WTC11 (cell line): ENCODE results near the gene PDE11A. TPM values are rescaled to one million over a fixed set of nuclear protein-coding genes. Genes with fewer than 3 reads are reported as not detected.

ENCODE experiments used
- ATAC-seq: fragments of 200-7000 bp; cut with Tn5 transposase; 2 replicates; pipeline ENCODE4 v1.10.0; 2021; ENCODE audit warnings: mild to moderate bottlenecking, moderate library complexity
- CTCF ChIA-PET: fragments of 300-600 bp; sonication (Branson Sonifier 250); formaldehyde crosslinking; loops from one replicate; lab custom pipeline; 2021; ENCODE audit warnings: antibody characterized with exemption; lab: Charles Lee
- POLR2A ChIA-PET: fragments of 350-600 bp; sonication (Branson Sonifier 250); formaldehyde crosslinking; loops from one replicate; lab custom pipeline; 2021; ENCODE audit warnings: antibody characterized with exemption; lab: Charles Lee
- DNase-seq: peaks from one replicate; pipeline ENCODE4 v3.0.0; 2021; ENCODE audit warnings: low spot score
- H3K27ac Mint-ChIP-seq: 2 replicates; pipeline ENCODE4 v1.8.0; 2021; ENCODE audit warnings: mixed read lengths
- H3K27me3 Mint-ChIP-seq: 2 replicates; pipeline ENCODE4 v1.8.0; 2021; ENCODE audit warnings: low read depth, mild to moderate bottlenecking, moderate library complexity, mixed read lengths
- H3K36me3 Mint-ChIP-seq: 2 replicates; pipeline ENCODE4 v1.8.0; 2021; ENCODE audit warnings: mixed read lengths
- H3K4me1 Mint-ChIP-seq: 2 replicates; pipeline ENCODE4 v1.8.0; 2022; ENCODE audit warnings: mixed read lengths
- H3K4me3 Mint-ChIP-seq: 2 replicates; pipeline ENCODE4 v1.8.0; 2021; ENCODE audit warnings: mild to moderate bottlenecking, moderate library complexity, mixed read lengths
- H3K9me3 Mint-ChIP-seq: 2 replicates; pipeline ENCODE4 v1.8.0; 2021; ENCODE audit warnings: mixed read lengths
- AR ChIP-seq: fragments of 250-450 bp; sonication (Bioruptor Pico); IDR thresholded peaks from 2 replicates; pipeline ENCODE4 v1.9.0; 2021; ENCODE audit warnings: mild to moderate bottlenecking
- CREB1 ChIP-seq: sonication (generic); formaldehyde crosslinking; IDR thresholded peaks from 2 replicates; pipeline ENCODE4 v1.8.0; 2023; ENCODE audit warnings: mild to moderate bottlenecking, missing genetic modification reagents
- ETV6 ChIP-seq: sonication (generic); formaldehyde crosslinking; IDR thresholded peaks from 2 replicates; pipeline ENCODE4 v1.8.1; 2022; ENCODE audit warnings: mild to moderate bottlenecking, missing genetic modification reagents
- FOXP4 ChIP-seq: sonication (generic); formaldehyde crosslinking; IDR thresholded peaks from 2 replicates; pipeline ENCODE4 v1.8.0; 2022; ENCODE audit warnings: mild to moderate bottlenecking, missing genetic modification reagents
- KAT7 ChIP-seq: sonication (generic); formaldehyde crosslinking; IDR thresholded peaks from 2 replicates; pipeline ENCODE4 v1.8.1; 2023; ENCODE audit warnings: missing genetic modification reagents, mild to moderate bottlenecking, borderline replicate concordance
- OVOL2 ChIP-seq: fragments of 250-450 bp; sonication (Bioruptor Pico); IDR thresholded peaks from 2 replicates; pipeline ENCODE4 v1.9.0; 2021; ENCODE audit warnings: mild to moderate bottlenecking, borderline replicate concordance
- PRDM15 ChIP-seq: sonication (generic); formaldehyde crosslinking; IDR thresholded peaks from 2 replicates; pipeline ENCODE4 v1.8.0; 2022; ENCODE audit warnings: missing genetic modification reagents
- TEAD1 ChIP-seq: sonication (generic); formaldehyde crosslinking; IDR thresholded peaks from 2 replicates; pipeline ENCODE4 v1.8.0; 2022; ENCODE audit warnings: mild to moderate bottlenecking, missing genetic modification reagents
- ZBTB43 ChIP-seq: sonication (generic); formaldehyde crosslinking; IDR thresholded peaks from 2 replicates; pipeline ENCODE4 v1.8.1; 2023; ENCODE audit warnings: mild to moderate bottlenecking, missing genetic modification reagents
- ZNF138 ChIP-seq: sonication (generic); formaldehyde crosslinking; conservative IDR thresholded peaks from 2 replicates; pipeline ENCODE4 v1.8.1; 2022; ENCODE audit warnings: mild to moderate bottlenecking, moderate library complexity, missing genetic modification reagents
- ZNF263 ChIP-seq: sonication (generic); formaldehyde crosslinking; IDR thresholded peaks from 2 replicates; pipeline ENCODE4 v1.8.1; 2022; ENCODE audit warnings: low read depth, mild to moderate bottlenecking, moderate library complexity, missing genetic modification reagents
- ZNF317 ChIP-seq: sonication (generic); formaldehyde crosslinking; IDR thresholded peaks from 2 replicates; pipeline ENCODE4 v1.8.1; 2023; ENCODE audit warnings: low read depth, mild to moderate bottlenecking, moderate library complexity, missing genetic modification reagents, borderline replicate concordance
- total RNA-seq: library from RNA; stranded (reverse); gene quantifications from 3 replicates; pipeline ENCODE4 v1.2.3, GENCODE V29; 2021
- TF ChIP-seq, protein P1 (sequence below): sonication (generic); formaldehyde crosslinking; IDR thresholded peaks from 2 replicates; pipeline ENCODE4 v1.8.1; 2023; ENCODE audit warnings: mild to moderate bottlenecking, moderate library complexity, missing genetic modification reagents
- TF ChIP-seq, protein P2 (sequence below): sonication (generic); formaldehyde crosslinking; IDR thresholded peaks from 2 replicates; pipeline ENCODE4 v1.8.0; 2022; ENCODE audit warnings: mild to moderate bottlenecking, missing genetic modification reagents

PDE11A gene
- total RNA-seq, 1 experiment from 2014 or later = 0.13 TPM

- ATAC-seq (no peak), DNase-seq (no peak)
- Mint-ChIP-seq H3K27me3 (peaks cover 3% of the 10 kb centered on the region), H3K4me3 (no peak overlapping the region), H3K27ac (no peak overlapping the region), H3K9me3 (no peaks in the 10 kb centered on the region), H3K4me1 (no peaks in the 10 kb centered on the region), H3K36me3 (no peaks in the 10 kb centered on the region)
- ChIA-PET POLR2A (no interaction called here), CTCF (no interaction called here)
- TF ChIP-seq ZBTB43 (CRISPR knock-in tag) = no peak
- TF ChIP-seq FOXP4 (CRISPR knock-in tag) = no peak
- TF ChIP-seq OVOL2 (CRISPR knock-in tag) = no peak
These were observed 485.2 kb downstream of the PDE11A start for GRCh38 chr2:177587371-177587770.

- no peak for TF ChIP-seq KAT7
- TF ChIP-seq, protein P1, sequence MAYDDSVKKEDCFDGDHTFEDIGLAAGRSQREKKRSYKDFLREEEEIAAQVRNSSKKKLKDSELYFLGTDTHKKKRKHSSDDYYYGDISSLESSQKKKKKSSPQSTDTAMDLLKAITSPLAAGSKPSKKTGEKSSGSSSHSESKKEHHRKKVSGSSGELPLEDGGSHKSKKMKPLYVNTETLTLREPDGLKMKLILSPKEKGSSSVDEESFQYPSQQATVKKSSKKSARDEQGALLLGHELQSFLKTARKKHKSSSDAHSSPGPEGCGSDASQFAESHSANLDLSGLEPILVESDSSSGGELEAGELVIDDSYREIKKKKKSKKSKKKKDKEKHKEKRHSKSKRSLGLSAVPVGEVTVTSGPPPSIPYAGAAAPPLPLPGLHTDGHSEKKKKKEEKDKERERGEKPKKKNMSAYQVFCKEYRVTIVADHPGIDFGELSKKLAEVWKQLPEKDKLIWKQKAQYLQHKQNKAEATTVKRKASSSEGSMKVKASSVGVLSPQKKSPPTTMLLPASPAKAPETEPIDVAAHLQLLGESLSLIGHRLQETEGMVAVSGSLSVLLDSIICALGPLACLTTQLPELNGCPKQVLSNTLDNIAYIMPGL = no peak
- no peak for TF ChIP-seq TEAD1 (CRISPR knock-in tag)
- no peaks in the 10 kb centered on the region for H3K4me1 Mint-ChIP-seq
- DNase-seq (no peak), ATAC-seq (no peak)
- POLR2A ChIA-PET = no interaction called here
- peaks cover 4% of the 10 kb centered on the region; the same call in 1 of the 2 replicates for H3K9me3 Mint-ChIP-seq
- no peak overlapping the region for H3K27ac Mint-ChIP-seq
- H3K4me3 Mint-ChIP-seq = no peak overlapping the region
- peaks cover 3% of the 10 kb centered on the region for H3K27me3 Mint-ChIP-seq
- no peaks in the 10 kb centered on the region for H3K36me3 Mint-ChIP-seq
- CTCF ChIA-PET = interaction anchor here (0.9 to 1.1 kb wide), 2 partner anchors 14 to 19 kb away, joined by 3 to 4 read pairs; no protein-coding TSS in a partner anchor
These were observed 486.4 kb downstream of the PDE11A start for GRCh38 chr2:177586154-177586553.

DNA sequence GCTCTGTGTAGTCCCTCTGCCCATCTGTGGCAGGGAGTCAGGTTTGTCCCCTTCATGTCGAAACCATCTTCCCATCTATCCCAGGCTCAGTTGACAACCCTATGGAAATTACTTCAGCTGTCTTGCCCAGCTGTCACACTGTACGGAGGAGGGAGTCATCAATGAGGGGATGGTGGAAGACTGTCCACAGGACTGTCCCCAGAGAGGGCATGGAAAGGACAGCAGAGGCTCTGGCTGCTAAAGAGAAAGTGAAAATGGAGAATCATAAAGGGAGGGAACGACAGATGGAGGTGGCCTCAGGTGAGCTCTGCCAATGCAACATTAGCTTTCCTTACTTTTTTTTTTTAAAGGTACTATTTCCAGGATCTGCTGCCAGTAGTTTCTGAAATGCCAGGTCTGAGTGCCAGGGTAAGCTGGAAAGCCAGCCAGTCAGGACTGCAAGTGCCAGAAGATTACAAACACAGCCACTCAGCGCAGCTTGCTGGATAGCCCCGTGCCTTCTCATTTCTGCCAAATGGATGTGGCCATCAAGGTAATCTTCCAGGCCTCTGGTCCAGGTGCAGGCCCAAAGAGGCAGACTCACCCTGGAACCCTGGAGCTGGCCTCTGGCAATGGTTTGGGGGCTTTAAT, 487.2 kb downstream of the PDE11A start:
- no peak overlapping the region for H3K4me3 Mint-ChIP-seq
- no peaks in the 10 kb centered on the region for H3K36me3 Mint-ChIP-seq
- H3K27ac Mint-ChIP-seq = no peak overlapping the region
- DNase-seq (no peak), ATAC-seq (no peak)
- ChIA-PET POLR2A (no interaction called here), CTCF (interaction anchor here (0.9 to 1.1 kb wide), 3 partner anchors 15 to 178 kb away, joined by 3 to 4 read pairs (median 3); no protein-coding TSS in a partner anchor)
- no peaks in the 10 kb centered on the region for H3K4me1 Mint-ChIP-seq
- peaks cover 3% of the 10 kb centered on the region for H3K27me3 Mint-ChIP-seq
- H3K9me3 Mint-ChIP-seq = peaks cover 4% of the 10 kb centered on the region; the same call in 1 of the 2 replicates
- TF ChIP-seq PRDM15 (CRISPR knock-in tag) = no peak
- TF ChIP-seq ZNF138 (CRISPR knock-in tag) = no peak
- no peak for TF ChIP-seq ZNF317 (CRISPR knock-in tag)
- no peak for TF ChIP-seq ZNF263 (CRISPR knock-in tag)
- TF ChIP-seq, protein P2, sequence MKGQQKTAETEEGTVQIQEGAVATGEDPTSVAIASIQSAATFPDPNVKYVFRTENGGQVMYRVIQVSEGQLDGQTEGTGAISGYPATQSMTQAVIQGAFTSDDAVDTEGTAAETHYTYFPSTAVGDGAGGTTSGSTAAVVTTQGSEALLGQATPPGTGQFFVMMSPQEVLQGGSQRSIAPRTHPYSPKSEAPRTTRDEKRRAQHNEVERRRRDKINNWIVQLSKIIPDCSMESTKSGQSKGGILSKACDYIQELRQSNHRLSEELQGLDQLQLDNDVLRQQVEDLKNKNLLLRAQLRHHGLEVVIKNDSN (CRISPR knock-in tag) = no peak
- TF ChIP-seq AR = no peak
- no peak for TF ChIP-seq CREB1 (CRISPR knock-in tag)
- TF ChIP-seq ETV6 (CRISPR knock-in tag) = no peak
